ENCODE results near the gene RPRD1B. TPM values are rescaled to one million over a fixed set of nuclear protein-coding genes. Genes with fewer than 3 reads are reported as not detected.

RPRD1B gene
- total and polyA plus RNA-seq, 2 of the 4 experiments (the other 2 are of a cell fraction) = 8.4 to 9.9 TPM

GRCh38 chr20:38084425-38084951, 50.9 kb downstream of the RPRD1B start:
- Histone ChIP-seq H2BK15ac (ENCODE audit: low read depth, low read length) (peak overlapping the region; percentile 89; the same call in 2 of the 3 replicates), H4K91ac (ENCODE audit: insufficient read depth, low read depth, low read length) (peak overlapping the region; percentile 64), H3K27ac (ENCODE audit: insufficient read depth, low read length) (peak overlapping the region; percentile 88), H2BK20ac (ENCODE audit: low read depth, low read length) (peak overlapping the region; percentile 93), H4K5ac (ENCODE audit: low read depth, low read length) (peak overlapping the region; percentile 92; the same call in 1 of the 2 replicates), H3K4ac (ENCODE audit: low read depth, low read length) (peak overlapping the region; percentile 97), H3K18ac (ENCODE audit: low read depth, low read length) (peak overlapping the region; percentile 94), H3K56ac (ENCODE audit: extremely low read depth, insufficient read depth, low read length) (peak overlapping the region; percentile 79), H3K9me3 (ENCODE audit: control insufficient read depth, insufficient read depth, low read length) (peaks cover 2% of the 10 kb centered on the region; the same call in 1 of the 2 replicates), H2AK5ac (ENCODE audit: low read depth, low read length) (peak overlapping the region; percentile 98), H4K20me1 (ENCODE audit: insufficient read depth, low read length) (no peaks in the 10 kb centered on the region), H3K27me3 (ENCODE audit: control insufficient read depth, insufficient read depth, low read length) (no peaks in the 10 kb centered on the region), H3K23ac (ENCODE audit: low read depth, low read length) (peak overlapping the region; percentile 93), H2AK9ac (replicated peaks; ENCODE audit: low read depth, low read length, poor library complexity) (peak overlapping the region; percentile 59), H3K9me1 (ENCODE audit: insufficient read depth, low read length) (peaks cover 28% of the 10 kb centered on the region), H2AFZ (replicated peaks; ENCODE audit: low read length, poor library complexity) (no peak overlapping the region), H3K9ac (ENCODE audit: low read depth, low read length) (peak overlapping the region; percentile 52), H3K36me3 (ENCODE audit: control insufficient read depth, insufficient read depth, low read length) (peaks cover 7% of the 10 kb centered on the region; the same call in 1 of the 2 replicates), H3K4me1 (ENCODE audit: control insufficient read depth, insufficient read depth, low read length) (peaks cover 35% of the 10 kb centered on the region), H2BK5ac (ENCODE audit: low read depth, low read length, poor library complexity, severe bottlenecking) (peak overlapping the region; percentile 92), H3K14ac (replicated peaks; ENCODE audit: low read depth, low read length) (peak overlapping the region; percentile 89), H3K4me3 (ENCODE audit: insufficient read depth, low read depth, low read length) (no peak overlapping the region), H3K4me2 (ENCODE audit: low read depth, low read length) (peak overlapping the region; percentile 24), H3K79me1 (ENCODE audit: low read depth in 1 of 2, low read length in 2 of 2) (peaks cover 28 to 65% of the 10 kb centered on the region in 2 experiments; a peak in 3 of 4 replicates), H4K8ac (ENCODE audit: low read depth in 2 of 2, low read length in 2 of 2) (peak overlapping the region; percentile 70 to 87; a peak in 3 of 4 replicates), H2BK120ac (ENCODE audit: low read depth, low read length) (peak overlapping the region; percentile 94)
- dilution Hi-C loops (cut with HindIII; ENCODE audit: low sequenced_read_pairs, unreplicated experiment) (no loop called here), intact Hi-C loops (cut with micrococcal nuclease) (loop anchor here (5.0 kb wide), 1 partner anchor 33 kb away; no protein-coding TSS in a partner anchor), in situ Hi-C loops (cut with MboI; ENCODE audit: low sequenced_read_pairs) (no loop called here)
- WGBS, 2 experiments (ENCODE audit: extremely low coverage in 2 of 2, insufficient read length in 1 of 2) = no CpG with 5 or more reads among the region's 5 CpGs
- TF ChIP-seq MAFK (IDR thresholded peaks at IDR 0.05; ENCODE audit: low read depth, low read length) (0 out of 2 replicates have a peak, but pooled peaks have one; percentile 4), CEBPB (IDR thresholded peaks at IDR 0.05; ENCODE audit: low read depth, low read length) (0 out of 2 replicates have a peak, but pooled peaks have one; percentile 23), NFE2L2 (IDR thresholded peaks at IDR 0.05; ENCODE audit: low read depth, low read length) (no peak)
- BruUV-seq (replicated peaks) = no TSS peak
- DNase-seq (peak; percentile 82), ATAC-seq (ENCODE audit: low read depth) (peak; percentile 93)
- ChIA-PET CTCF (interaction anchor here (0.8 to 1.3 kb wide), 2 partner anchors 11 to 15 kb away, joined by 3 to 4 read pairs; no protein-coding TSS in a partner anchor), POLR2A (ENCODE audit: unreplicated experiment) (no interaction called here)

Data from IMR-90 (cell line).